Naive thymus-derived CD8-positive, alpha-beta T cell (primary cell): ENCODE data around the gene EXOC3L4. TPM values are rescaled to one million over a fixed set of nuclear protein-coding genes. Genes with fewer than 3 reads are reported as not detected.
"Not testable (repeated sequence)": the region's sequence is repeated elsewhere in the genome, so short reads cannot be mapped to it uniquely, and the experiment has no call there.

Experiments
- ATAC-seq, 2 donors: fragments of 150-1000 bp; cut with Tn5 transposase in 1 of 2; sonication (Bioruptor Pico), chemical (Tn5 transposase) in 1 of 2; 1 replicate in 1 of 2; 2 replicates in 1 of 2; pipeline ENCODE4 v1.10.0; 2021; ENCODE audit warnings: mild to moderate bottlenecking in 2 of 2, moderate library complexity in 2 of 2
- POLR2A ChIA-PET: fragments of 350-600 bp; sonication (Branson Sonifier 250); formaldehyde crosslinking; loops from one replicate; lab custom pipeline; 2021; ENCODE audit warnings: antibody characterized with exemption; lab: Charles Lee
- DNase-seq, 10 donors: peaks; one replicate each; pipeline versions ENCODE4 v3.0.0 to v3.0.0-alpha.2; 2020 to 2022
- H3K27ac Mint-ChIP-seq, 10 donors: one replicate each; pipeline ENCODE4 v1.8.0; 2020 to 2022; ENCODE audit warnings: mild to moderate bottlenecking in 10 of 10, mixed read lengths in 10 of 10, moderate library complexity in 4 of 10, inconsistent platforms in 1 of 10
- H3K27me3 Mint-ChIP-seq, 5 donors: one replicate each; pipeline ENCODE4 v1.8.0; 2021 to 2022; ENCODE audit warnings: mixed read lengths in 5 of 5
- H3K36me3 Mint-ChIP-seq, 3 donors: one replicate each; pipeline ENCODE4 v1.8.0; 2020 to 2022; ENCODE audit warnings: mixed read lengths in 3 of 3, mild to moderate bottlenecking in 2 of 3, inconsistent platforms in 1 of 3
- H3K4me1 Mint-ChIP-seq, 4 donors: one replicate each; pipeline ENCODE4 v1.8.0; 2021 to 2022; ENCODE audit warnings: mixed read lengths in 4 of 4
- H3K4me3 Mint-ChIP-seq, 10 donors: one replicate each; pipeline ENCODE4 v1.8.0; 2020 to 2022; ENCODE audit warnings: mild to moderate bottlenecking in 10 of 10, mixed read lengths in 10 of 10, moderate library complexity in 6 of 10, inconsistent platforms in 1 of 10
- H3K9me3 Mint-ChIP-seq, 9 donors: one replicate each; pipeline ENCODE4 v1.8.0; 2020 to 2022; ENCODE audit warnings: mixed read lengths in 9 of 9, mild to moderate bottlenecking in 3 of 9, inconsistent platforms in 1 of 9, moderate library complexity in 1 of 9
- polyA plus RNA-seq, 3 donors: library from polyadenylated mRNA; unstranded; fragments of 300-500 nt; fragmentation: Illumina TruSeq; gene quantifications; one replicate each; pipeline ENCODE4 v1.2.3, GENCODE V29; 2021
- total RNA-seq, 8 experiments: library from RNA in 2 of 8; stranded (reverse) in 2 of 8; gene quantifications; one replicate each; pipeline ENCODE4 v1.2.3 and lab custom pipeline; 2021 to 2026

EXOC3L4 gene
- total and polyA plus RNA-seq, 5 experiments from 2014 or later: not detected

- DNase-seq (no peak), ATAC-seq (no peak)
- H3K27ac Mint-ChIP-seq: no peak overlapping the region
- H3K36me3 Mint-ChIP-seq: no peaks in the 10 kb centered on the region
- H3K9me3 Mint-ChIP-seq: no peaks in the 10 kb centered on the region
- H3K4me1 Mint-ChIP-seq: no peaks in the 10 kb centered on the region
- no peak overlapping the region for H3K4me3 Mint-ChIP-seq
- H3K27me3 Mint-ChIP-seq: peaks cover 0 to 12% (median 7%) of the 10 kb centered on the region in 5 donors
- POLR2A ChIA-PET: no interaction called here
Observed at GRCh38 chr14:103151270-103151945, 56.9 kb downstream of the EXOC3L4 start.

GRCh38 chr14:103155010-103155409 lies 60.5 kb downstream of the EXOC3L4 start:
- Mint-ChIP-seq H3K9me3 (no peaks in the 10 kb centered on the region), H3K27me3 (peaks cover 0 to 5% (median 0%) of the 10 kb centered on the region in 5 donors), H3K36me3 (no peaks in the 10 kb centered on the region), H3K27ac (no peak overlapping the region), H3K4me1 (peaks cover 0 to 8% (median 0%) of the 10 kb centered on the region in 4 donors), H3K4me3 (no peak overlapping the region)
- ATAC-seq (no peak), DNase-seq (no peak)
- POLR2A ChIA-PET: no interaction called here

DNA sequence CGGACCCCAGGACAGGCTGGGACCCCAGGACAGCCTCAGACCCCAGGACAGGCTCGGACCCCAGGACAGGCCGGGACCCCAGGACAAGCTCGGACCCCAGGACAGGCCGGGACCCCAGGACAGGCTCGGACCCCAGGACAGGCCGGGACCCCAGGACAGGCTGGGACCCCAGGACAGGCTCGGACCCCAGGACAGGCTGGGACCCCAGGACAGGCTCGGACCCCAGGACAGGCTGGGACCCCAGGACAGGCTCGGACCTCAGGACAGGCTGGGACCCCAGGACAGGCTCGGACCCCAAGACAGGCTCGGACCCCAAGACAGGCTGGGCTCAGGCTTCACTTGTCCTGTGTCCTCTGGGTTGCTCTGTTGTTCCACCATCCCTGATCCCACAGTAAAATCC lies 60.9 kb downstream of the EXOC3L4 start:
- H3K27me3 Mint-ChIP-seq, H3K36me3 Mint-ChIP-seq, H3K4me3 Mint-ChIP-seq, H3K27ac Mint-ChIP-seq, H3K9me3 Mint-ChIP-seq, DNase-seq, POLR2A ChIA-PET, ATAC-seq: not testable (repeated sequence)
- peaks cover 0 to 12% (median under 1%) of the 10 kb centered on the region in 4 donors for H3K4me1 Mint-ChIP-seq

- Mint-ChIP-seq H3K27me3 (peaks cover 0 to 2% (median 0%) of the 10 kb centered on the region in 5 donors), H3K4me1 (peaks cover 2 to 16% (median 4%) of the 10 kb centered on the region in 4 donors), H3K9me3 (no peaks in the 10 kb centered on the region), H3K4me3 (no peak overlapping the region), H3K27ac (no peak overlapping the region), H3K36me3 (no peaks in the 10 kb centered on the region)
- no peak for ATAC-seq
- DNase-seq: no peak
- POLR2A ChIA-PET: no interaction called here
Observed at GRCh38 chr14:103155826-103156394, 61.4 kb downstream of the EXOC3L4 start.

- H3K4me1 Mint-ChIP-seq: peaks cover 3 to 23% (median 8%) of the 10 kb centered on the region in 4 donors
- H3K27me3 Mint-ChIP-seq: no peaks in the 10 kb centered on the region
- H3K36me3 Mint-ChIP-seq: no peaks in the 10 kb centered on the region
- H3K9me3 Mint-ChIP-seq: no peaks in the 10 kb centered on the region
- ATAC-seq: no peak
- DNase-seq: no peak
- POLR2A ChIA-PET: interaction anchor here (1.1 kb wide), 1 partner anchor 12 kb away, joined by 3 read pairs; no protein-coding TSS in a partner anchor
- peak overlapping the region in 2 of 10 donors; percentile 4 to 13 for H3K27ac Mint-ChIP-seq
- H3K4me3 Mint-ChIP-seq: no peak overlapping the region
Observed at GRCh38 chr14:103156651-103157378, 62.3 kb downstream of the EXOC3L4 start.

DNA sequence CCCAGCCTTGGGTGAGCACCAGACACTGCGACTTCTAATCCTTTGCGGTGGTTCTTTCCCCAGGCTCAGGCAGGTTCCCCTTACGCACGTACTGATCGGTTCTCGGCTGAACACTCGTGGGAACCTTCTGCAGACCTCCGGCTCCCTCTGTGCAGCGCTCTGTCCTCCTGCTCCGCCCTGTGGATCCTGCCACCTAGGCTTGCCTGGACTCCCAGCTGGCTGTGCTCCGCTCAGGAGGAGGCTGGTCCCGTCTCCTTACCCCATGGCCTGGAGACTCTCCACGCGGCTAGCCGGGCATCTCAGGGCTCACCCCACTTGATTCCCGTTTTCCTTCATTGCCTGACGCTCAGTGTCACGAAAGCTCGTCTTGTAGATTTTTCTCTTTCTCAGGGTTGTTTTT lies 63.4 kb downstream of the EXOC3L4 start:
- Mint-ChIP-seq H3K36me3 (no peaks in the 10 kb centered on the region), H3K27me3 (no peaks in the 10 kb centered on the region), H3K9me3 (no peaks in the 10 kb centered on the region), H3K4me3 (no peak overlapping the region), H3K27ac (peak overlapping the region in 2 of 10 donors; percentile 47 to 72), H3K4me1 (peaks cover 3 to 23% (median 10%) of the 10 kb centered on the region in 4 donors)
- ATAC-seq (no peak), DNase-seq (no peak)
- POLR2A ChIA-PET: no interaction called here

DNA sequence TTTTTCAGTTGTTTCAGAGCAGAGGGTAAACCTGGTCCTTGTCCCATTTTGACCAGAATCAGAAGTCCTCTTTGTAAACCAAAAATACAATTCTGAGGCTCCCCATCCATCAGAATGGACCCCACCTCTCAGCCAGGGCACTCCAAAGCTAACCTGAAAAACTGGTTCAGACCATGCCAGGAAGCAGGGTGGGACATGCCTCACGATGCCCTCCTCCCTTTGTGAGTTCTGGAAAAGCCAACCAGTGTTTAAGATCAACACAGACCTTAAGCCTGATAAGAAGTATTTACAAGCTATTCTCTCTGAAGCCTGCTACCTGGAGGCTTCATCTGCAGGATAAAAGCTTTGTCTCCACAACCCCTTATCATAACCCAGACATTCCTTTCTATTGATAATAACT lies 64.2 kb downstream of the EXOC3L4 start:
- H3K36me3 Mint-ChIP-seq: no peaks in the 10 kb centered on the region
- no peaks in the 10 kb centered on the region for H3K9me3 Mint-ChIP-seq
- H3K27me3 Mint-ChIP-seq: no peaks in the 10 kb centered on the region
- DNase-seq: no peak
- POLR2A ChIA-PET: no interaction called here
- H3K4me1 Mint-ChIP-seq: peaks cover 3 to 23% (median 10%) of the 10 kb centered on the region in 4 donors
- no peak overlapping the region for H3K27ac Mint-ChIP-seq
- no peak overlapping the region for H3K4me3 Mint-ChIP-seq
- no peak for ATAC-seq

Other genes starting within 250 kb of the EXOC3L4 start
- 10 to 100 TPM; 15.8 to 20.8 TPM for gene AMN, start 172.1 kb upstream of the EXOC3L4 start, total RNA-seq
- gene AMN, start 172.1 kb upstream of the EXOC3L4 start, polyA plus RNA-seq: 1 to 10 TPM; 2.3 to 5.6 (median 4.1) TPM
- gene CDC42BPB, start 37.2 kb upstream of the EXOC3L4 start, total RNA-seq: 1 to 10 TPM; 6.2 to 6.3 TPM
- under 1 TPM; 0.20 to 0.73 (median 0.63) TPM for gene CDC42BPB, start 37.2 kb upstream of the EXOC3L4 start, polyA plus RNA-seq
- not detected for gene LBHD2, start 10.5 kb upstream of the EXOC3L4 start, total RNA-seq
- not detected for gene LBHD2, start 10.5 kb upstream of the EXOC3L4 start, polyA plus RNA-seq
- gene TNFAIP2, start 28.7 kb downstream of the EXOC3L4 start, total RNA-seq: 1 to 10 TPM in 1 of 2 experiments, under 1 TPM in 1; 0.55 to 1.0 TPM
- not detected for gene TNFAIP2, start 28.7 kb downstream of the EXOC3L4 start, polyA plus RNA-seq
- 100 to 1,000 TPM; 368 to 375 TPM for gene EIF5, start 239.5 kb downstream of the EXOC3L4 start, total RNA-seq
- gene EIF5, start 239.5 kb downstream of the EXOC3L4 start, polyA plus RNA-seq: 100 to 1,000 TPM; 283 to 332 (median 317) TPM